Lower lobe of right lung (tissue), 2 donors: Measurements from ENCODE around the gene MT1F. TPM values are rescaled to one million over a fixed set of nuclear protein-coding genes. Genes with fewer than 3 reads are reported as not detected.
A peak's percentile ranks its signal among the peaks of the same experiment; 100 is the strongest.
"Not testable (repeated sequence)": the region's sequence is repeated elsewhere in the genome, so short reads cannot be mapped to it uniquely, and the experiment has no call there.

Experiments
- ATAC-seq, 2 donors: fragments of 200-7000 bp; cut with Tn5 transposase; one replicate each; pipeline ENCODE4 v1.9.1; 2020 to 2022; ENCODE audit warnings: mild to moderate bottlenecking in 2 of 2, moderate library complexity in 2 of 2
- DNase-seq: peaks from one replicate; pipeline ENCODE4 v3.0.0-alpha.2; 2020
- H3K27ac ChIP-seq: fragments of 200-600 bp; one replicate; pipeline ENCODE4 v1.8.0; 2022
- H3K27me3 ChIP-seq: fragments of 200-600 bp; one replicate; pipeline ENCODE4 v1.8.0; 2022; ENCODE audit warnings: low read depth
- H3K36me3 ChIP-seq: fragments of 200-600 bp; one replicate; pipeline ENCODE4 v1.8.0; 2022; ENCODE audit warnings: mild to moderate bottlenecking
- H3K4me1 ChIP-seq: fragments of 200-600 bp; one replicate; pipeline ENCODE4 v1.8.0; 2022
- H3K4me3 ChIP-seq: fragments of 200-600 bp; one replicate; pipeline ENCODE4 v1.8.0; 2022; ENCODE audit warnings: mild to moderate bottlenecking
- H3K9me3 ChIP-seq: fragments of 200-600 bp; one replicate; pipeline ENCODE4 v1.8.0; 2022
- intact Hi-C: fragments of 100-400 bp; cut with DNase I; formaldehyde crosslinking; loops from one replicate; pipeline ENCODE4 v1.11.0; 2022
- total RNA-seq: library from RNA; stranded (reverse); fragmentation: NEBNext Ultra II Directional; extraction: Animal tissue kit (Norgen Biotek cat#: 25700); gene quantifications from one replicate; pipeline ENCODE4 v1.2.1, GENCODE V29; 2021
- TF ChIP-seq, protein P1 (sequence below): fragments of 200-600 bp; IDR thresholded peaks from one replicate; pipeline ENCODE4 v1.8.0; 2022; ENCODE audit warnings: antibody characterized with exemption, mild to moderate bottlenecking
- donor health status: DM: no; HTN: yes; CAD: no; lungs with severe emphysema.

Gene MT1F
- total RNA-seq, 1 donor from 2014 or later = 12.6 TPM

DNA sequence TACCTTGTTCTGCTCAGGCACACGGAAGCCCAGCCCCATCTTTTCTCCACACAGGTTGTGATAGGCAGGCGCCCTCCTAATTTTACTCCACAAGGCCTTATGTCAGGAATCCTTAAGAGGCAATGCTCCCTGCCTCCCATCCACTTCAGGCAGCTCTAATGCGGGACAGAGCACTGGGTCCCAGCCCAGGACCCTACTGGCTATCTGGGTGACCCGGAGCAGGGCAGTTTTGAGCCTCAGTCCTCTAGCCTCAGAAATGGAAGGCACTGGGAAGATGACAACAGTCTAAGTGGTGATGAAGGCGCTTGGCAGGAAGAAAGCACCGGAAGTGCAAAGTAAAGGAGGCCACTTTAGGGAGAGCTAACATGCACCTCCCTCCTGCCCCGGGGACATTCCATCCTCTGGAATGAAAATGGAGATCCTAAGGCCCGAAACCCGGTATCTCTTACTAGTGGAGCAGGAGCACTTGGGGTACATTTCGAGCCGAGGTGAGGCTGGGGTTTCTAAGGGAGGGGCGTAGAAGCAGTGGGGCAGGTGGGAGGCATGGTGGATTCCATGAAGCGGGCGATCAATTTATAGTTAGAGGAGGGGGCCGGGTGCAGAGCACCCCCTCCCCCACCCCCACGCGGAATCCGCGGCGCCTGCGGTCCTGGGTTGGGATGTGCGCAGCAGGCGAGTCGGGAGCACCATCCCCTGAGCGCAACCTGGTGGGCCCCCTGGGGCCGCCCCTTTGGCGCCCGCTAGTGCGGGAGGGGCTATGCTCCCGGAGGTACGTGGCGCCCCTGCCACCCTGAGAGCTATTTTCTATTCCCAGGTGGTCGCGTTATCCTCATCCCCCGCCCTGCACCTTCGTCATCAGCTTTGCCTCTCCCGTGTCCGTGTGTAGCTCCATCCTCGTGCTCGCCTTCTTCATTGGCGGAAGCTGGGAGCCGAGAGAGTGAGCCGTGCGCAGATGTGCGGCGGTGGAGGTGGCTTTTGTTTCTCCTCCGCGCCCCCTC, 4.9 kb downstream of the MT1F start:
- TF ChIP-seq, protein P1, sequence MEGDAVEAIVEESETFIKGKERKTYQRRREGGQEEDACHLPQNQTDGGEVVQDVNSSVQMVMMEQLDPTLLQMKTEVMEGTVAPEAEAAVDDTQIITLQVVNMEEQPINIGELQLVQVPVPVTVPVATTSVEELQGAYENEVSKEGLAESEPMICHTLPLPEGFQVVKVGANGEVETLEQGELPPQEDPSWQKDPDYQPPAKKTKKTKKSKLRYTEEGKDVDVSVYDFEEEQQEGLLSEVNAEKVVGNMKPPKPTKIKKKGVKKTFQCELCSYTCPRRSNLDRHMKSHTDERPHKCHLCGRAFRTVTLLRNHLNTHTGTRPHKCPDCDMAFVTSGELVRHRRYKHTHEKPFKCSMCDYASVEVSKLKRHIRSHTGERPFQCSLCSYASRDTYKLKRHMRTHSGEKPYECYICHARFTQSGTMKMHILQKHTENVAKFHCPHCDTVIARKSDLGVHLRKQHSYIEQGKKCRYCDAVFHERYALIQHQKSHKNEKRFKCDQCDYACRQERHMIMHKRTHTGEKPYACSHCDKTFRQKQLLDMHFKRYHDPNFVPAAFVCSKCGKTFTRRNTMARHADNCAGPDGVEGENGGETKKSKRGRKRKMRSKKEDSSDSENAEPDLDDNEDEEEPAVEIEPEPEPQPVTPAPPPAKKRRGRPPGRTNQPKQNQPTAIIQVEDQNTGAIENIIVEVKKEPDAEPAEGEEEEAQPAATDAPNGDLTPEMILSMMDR = no peak
- DNase-seq (no peak), ATAC-seq (no peak)
- peaks cover 43% of the 10 kb centered on the region for H3K27me3 ChIP-seq
- no peaks in the 10 kb centered on the region for H3K36me3 ChIP-seq
- no peaks in the 10 kb centered on the region for H3K9me3 ChIP-seq
- intact Hi-C loops = no loop called here
- peak overlapping the region; percentile 29 for H3K4me3 ChIP-seq
- peaks cover 10% of the 10 kb centered on the region for H3K4me1 ChIP-seq
- H3K27ac ChIP-seq = no peak overlapping the region

DNA sequence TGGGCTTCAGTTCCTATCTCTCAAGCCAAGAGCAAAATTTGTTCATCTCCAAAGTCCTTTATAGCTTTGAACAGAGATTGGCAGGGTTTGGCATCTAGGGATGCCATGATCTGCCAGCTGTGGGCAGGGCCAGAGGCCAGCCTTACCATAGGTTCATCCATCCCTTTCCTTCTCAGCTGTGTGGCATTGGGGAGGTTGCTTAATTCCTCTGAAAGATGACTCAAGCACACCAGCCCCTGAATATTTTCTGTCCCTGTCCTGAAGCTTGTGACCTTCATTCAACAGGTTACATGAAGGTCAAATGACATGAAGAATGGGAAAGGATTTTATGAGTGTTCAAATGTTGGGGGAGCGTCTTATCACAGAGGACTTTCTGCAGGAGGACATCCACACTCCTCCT, 6.7 kb downstream of the MT1F start:
- Histone ChIP-seq H3K36me3 (no peaks in the 10 kb centered on the region), H3K27me3 (peaks cover 61% of the 10 kb centered on the region), H3K27ac (no peak overlapping the region), H3K9me3 (no peaks in the 10 kb centered on the region), H3K4me1 (peaks cover 11% of the 10 kb centered on the region), H3K4me3 (no peak overlapping the region)
- ATAC-seq (no peak), DNase-seq (no peak)
- TF ChIP-seq, protein P1 = no peak
- intact Hi-C loops = no loop called here

DNA sequence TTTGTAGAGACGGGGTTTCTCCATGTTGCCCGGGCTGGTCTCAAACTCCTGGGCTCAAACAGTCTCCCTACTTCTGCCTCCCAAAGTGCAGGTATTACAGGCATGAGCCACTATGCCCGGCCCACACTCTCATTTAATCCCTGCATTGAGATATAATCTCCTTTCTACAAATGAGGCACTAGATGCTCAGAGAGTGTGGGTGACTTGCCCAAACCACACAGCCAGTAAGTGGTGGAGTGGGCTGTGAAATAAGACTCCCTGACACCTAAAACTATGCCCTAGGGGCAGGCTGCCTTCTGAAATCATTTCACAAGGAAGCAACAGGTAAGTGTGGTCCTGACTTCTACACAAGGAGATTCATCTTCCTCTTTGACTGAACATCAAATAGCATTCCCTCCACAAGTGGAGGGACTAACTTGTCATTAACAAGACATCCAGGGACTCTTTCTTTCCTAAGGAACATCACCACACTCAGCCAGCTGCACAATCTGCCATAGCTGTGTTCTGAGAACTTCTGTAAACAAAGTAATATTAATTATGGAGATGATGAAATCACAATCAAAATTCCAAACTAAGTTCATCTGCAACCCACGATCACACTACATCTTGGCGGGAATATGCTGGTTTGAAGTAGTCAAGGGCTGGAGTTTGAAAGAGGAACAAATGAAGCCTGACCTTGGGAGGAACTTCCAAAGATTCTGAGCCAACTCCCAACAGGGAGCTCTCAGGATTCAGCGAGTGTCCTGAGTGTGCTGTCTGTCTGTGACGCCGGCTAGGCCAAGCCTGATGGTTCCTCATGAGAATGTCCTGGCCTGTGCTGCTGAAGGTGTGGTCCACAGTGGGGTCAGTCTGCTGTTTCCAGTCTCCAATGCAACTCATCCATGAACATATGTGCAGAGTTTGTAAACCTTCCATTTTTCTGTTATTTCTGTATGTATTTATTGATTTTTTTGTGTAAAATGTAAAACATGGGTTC, 7.8 kb downstream of the MT1F start:
- Histone ChIP-seq H3K4me1 (peaks cover 13% of the 10 kb centered on the region), H3K27me3 (peaks cover 71% of the 10 kb centered on the region)
- H3K27ac ChIP-seq, ATAC-seq, intact Hi-C loops, H3K4me3 ChIP-seq, H3K9me3 ChIP-seq, DNase-seq, H3K36me3 ChIP-seq: not testable (repeated sequence)

DNA sequence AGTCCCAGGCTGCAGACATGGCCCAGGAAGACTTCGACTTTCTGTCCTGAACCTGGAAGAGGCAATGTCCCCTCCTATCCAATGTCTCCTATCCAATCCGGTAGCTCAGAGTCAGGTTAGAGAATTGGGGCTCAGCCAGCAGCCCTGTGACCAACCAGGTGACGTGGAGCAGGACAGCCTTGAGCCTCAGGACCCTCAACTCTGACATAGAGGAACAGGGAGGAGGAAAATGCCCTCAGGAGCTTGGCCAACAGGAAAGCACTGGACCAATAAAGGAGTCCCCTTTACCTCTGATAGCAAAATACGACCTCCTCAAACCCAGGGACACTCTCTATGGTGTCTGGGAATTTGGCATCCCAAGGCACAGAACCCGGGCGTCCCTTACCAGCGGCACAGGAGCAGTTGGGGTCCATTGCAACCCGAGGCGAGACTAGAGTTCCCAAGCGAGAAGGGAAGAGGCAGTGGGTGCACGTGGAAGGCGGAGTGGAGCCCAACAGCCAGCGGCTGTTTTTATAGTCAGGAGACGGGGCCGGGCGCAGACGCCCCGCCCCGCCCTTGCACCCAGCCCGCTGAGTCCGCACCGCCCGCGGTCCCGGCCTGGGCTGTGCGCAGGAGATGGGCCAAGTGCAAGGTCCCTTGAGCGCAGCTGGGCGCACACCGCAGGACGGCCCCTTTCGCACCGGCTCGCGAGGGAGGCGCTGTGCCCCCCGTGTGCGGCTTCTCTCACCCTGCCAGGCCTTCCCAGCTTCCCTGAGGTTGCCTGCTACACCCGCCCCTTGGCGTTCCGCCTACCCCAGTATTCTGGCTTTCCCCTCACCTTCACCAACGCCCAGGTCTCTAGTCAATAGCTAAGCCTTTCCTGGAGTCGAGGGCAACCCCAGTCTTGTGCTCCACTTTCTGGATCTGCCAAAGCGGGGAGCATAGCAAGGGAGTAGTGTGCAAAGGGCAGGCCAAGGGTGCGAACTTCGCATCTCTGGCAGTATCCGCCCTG, 10.1 kb downstream of the MT1F start, which contains the start of gene MT1G:
Gene MT1G, minus strand, starts transcription at position 485 of the 991 bp plus-strand sequence. Its CDS starts 72 bp downstream, at position 413.
- Histone ChIP-seq H3K9me3 (no peaks in the 10 kb centered on the region), H3K4me1 (peaks cover 13% of the 10 kb centered on the region), H3K27ac (no peak within 1 kb of the TSS), H3K36me3 (no peaks in the 10 kb centered on the region), H3K27me3 (peaks cover 74% of the 10 kb centered on the region), H3K4me3 (peak within 1 kb of the TSS; percentile 27)
- intact Hi-C loops = no loop called here
- TF ChIP-seq, protein P1 = no peak
- ATAC-seq (peak; percentile 82), DNase-seq (peak; percentile 59)

DNA sequence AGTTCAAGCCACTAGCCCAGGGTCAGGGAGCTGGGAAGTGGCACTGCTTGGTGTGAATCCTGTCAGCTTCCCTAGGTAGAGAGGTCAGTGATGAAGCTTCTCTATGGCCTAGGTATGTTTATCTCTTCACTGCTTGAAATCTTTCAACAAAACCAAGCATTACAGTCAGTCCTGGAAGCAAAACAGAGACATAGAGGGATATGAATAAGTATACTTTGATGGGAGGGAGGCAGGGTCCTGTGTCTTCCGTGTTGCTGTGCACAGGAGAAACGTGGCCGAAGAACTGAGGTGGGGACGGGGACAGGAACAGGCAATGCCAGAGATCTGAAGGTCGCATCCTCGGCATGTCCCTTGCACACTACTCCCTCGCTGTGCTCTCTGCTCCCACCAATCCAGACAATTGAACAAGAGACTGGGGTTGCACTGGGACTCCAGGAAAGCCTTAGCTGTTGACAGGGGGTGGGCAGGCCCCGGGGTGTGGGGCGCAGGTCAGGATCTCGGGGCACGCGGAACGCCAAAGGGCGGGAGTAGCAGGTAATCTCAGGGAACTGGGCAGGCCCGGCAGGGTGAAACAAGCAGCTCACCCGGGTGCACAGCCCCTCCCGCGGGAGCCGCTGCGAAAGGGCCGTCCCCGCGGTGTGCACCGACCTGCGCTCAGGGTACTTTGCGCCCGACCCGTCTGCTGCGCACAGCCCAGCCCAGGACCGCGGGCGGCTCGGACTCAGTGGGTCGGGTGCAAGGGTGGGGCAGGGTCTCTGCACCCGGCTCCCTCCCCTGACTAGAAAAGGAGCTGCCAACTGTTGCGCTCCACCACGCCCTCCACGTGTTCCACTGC, 11.5 kb downstream of the MT1F start, which contains the start of gene MT1H:
Gene MT1H, plus strand, starts transcription at position 810 of the 835 bp plus-strand sequence. CDS start 71 bp downstream, outside the sequence.
- H3K27ac ChIP-seq = no peak within 1 kb of the TSS
- intact Hi-C loops = no loop called here
- peak; percentile 26 to 28 for ATAC-seq

More for the DNA sequence above, 11.5 kb downstream of the MT1F start, which contains the start of gene MT1H:
- Histone ChIP-seq H3K4me3 (no peak within 1 kb of the TSS), H3K9me3 (no peaks in the 10 kb centered on the region), H3K36me3 (no peaks in the 10 kb centered on the region), H3K4me1 (peaks cover 13% of the 10 kb centered on the region), H3K27me3 (peaks cover 66% of the 10 kb centered on the region)
- TF ChIP-seq, protein P1 = no peak
- no peak for DNase-seq
